Mucosa of rectum (tissue), 2 donors: Measurements from ENCODE around the gene MED27.

ENCODE experiments used
- H3K27ac ChIP-seq, 2 donors: one replicate each; pipeline ENCODE4 v1.7.0; 2013; ENCODE audit warnings: inconsistent platforms in 2 of 2, low read depth in 2 of 2, low read length in 2 of 2
- H3K27me3 ChIP-seq, 2 donors: one replicate each; pipeline ENCODE4 v1.7.0; 2013; ENCODE audit warnings: low read length in 2 of 2; ENCODE audit not compliant: control insufficient read depth in 2 of 2, insufficient read depth in 2 of 2
- H3K36me3 ChIP-seq, 2 donors: one replicate each; pipeline ENCODE4 v1.7.0; 2013; ENCODE audit warnings: low read length in 2 of 2; ENCODE audit not compliant: control insufficient read depth in 2 of 2, insufficient read depth in 2 of 2
- H3K4me1 ChIP-seq, 2 donors: one replicate each; pipeline ENCODE4 v1.7.0; 2013; ENCODE audit warnings: low read length in 2 of 2, mild to moderate bottlenecking in 1 of 2; ENCODE audit not compliant: control insufficient read depth in 2 of 2, insufficient read depth in 2 of 2
- H3K4me3 ChIP-seq, 2 donors: one replicate each; pipeline ENCODE4 v1.7.0; 2013; ENCODE audit warnings: low read length in 2 of 2
- H3K9ac ChIP-seq, 2 donors: one replicate each; pipeline ENCODE4 v1.7.0; 2013; ENCODE audit warnings: low read length in 2 of 2, low read depth in 1 of 2, mild to moderate bottlenecking in 1 of 2
- H3K9me3 ChIP-seq, 2 donors: one replicate each; pipeline ENCODE4 v1.7.0; 2013; ENCODE audit warnings: low read length in 2 of 2; ENCODE audit not compliant: control insufficient read depth in 2 of 2
- donor health status: healthy.
- donor health status: Normal muscosa, but diverticular disease.

The MED27 gene

DNA sequence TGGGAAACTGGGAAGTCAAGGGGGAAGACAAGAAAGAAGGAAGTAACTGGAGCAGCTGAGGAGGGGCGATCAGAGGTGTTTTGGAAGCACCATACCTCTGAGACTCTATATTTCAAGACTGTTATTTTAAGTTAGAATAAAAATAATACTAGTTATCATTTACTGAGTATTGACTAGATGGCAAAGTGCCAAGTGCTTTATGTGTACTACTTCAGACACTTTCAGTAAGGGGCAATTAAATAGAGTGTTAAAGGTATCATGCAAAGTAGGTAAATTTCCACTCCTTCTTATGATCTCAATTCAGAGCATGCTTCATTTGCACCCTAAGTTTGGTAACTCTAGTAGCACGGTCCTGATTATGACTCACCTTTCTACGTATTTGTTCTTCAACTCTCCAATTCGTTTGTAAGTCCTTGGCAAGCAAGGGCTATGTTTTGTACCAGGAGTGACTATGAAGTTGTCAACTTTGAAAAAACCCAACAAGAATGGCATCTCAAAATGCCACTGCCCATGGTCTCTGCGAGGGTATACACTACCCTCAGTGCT is 187.4 kb downstream of the MED27 start:
- no peaks in the 10 kb centered on the region for H3K9me3 ChIP-seq
- H3K4me1 ChIP-seq, result no peaks in the 10 kb centered on the region
- no peaks in the 10 kb centered on the region for H3K27me3 ChIP-seq
- no peak overlapping the region for H3K4me3 ChIP-seq
- no peak overlapping the region for H3K27ac ChIP-seq
- H3K36me3 ChIP-seq, result peaks cover 2 to 12% of the 10 kb centered on the region in 2 donors
- H3K9ac ChIP-seq, result no peak overlapping the region

- no peaks in the 10 kb centered on the region for H3K4me1 ChIP-seq
- no peak overlapping the region for H3K27ac ChIP-seq
- H3K36me3 ChIP-seq, result peaks cover 2 to 12% of the 10 kb centered on the region in 2 donors
- no peaks in the 10 kb centered on the region for H3K27me3 ChIP-seq
- no peaks in the 10 kb centered on the region for H3K9me3 ChIP-seq
- no peak overlapping the region for H3K4me3 ChIP-seq
- no peak overlapping the region for H3K9ac ChIP-seq
Observed at GRCh38 chr9:131891598-131891997, 188.1 kb downstream of the MED27 start.

DNA sequence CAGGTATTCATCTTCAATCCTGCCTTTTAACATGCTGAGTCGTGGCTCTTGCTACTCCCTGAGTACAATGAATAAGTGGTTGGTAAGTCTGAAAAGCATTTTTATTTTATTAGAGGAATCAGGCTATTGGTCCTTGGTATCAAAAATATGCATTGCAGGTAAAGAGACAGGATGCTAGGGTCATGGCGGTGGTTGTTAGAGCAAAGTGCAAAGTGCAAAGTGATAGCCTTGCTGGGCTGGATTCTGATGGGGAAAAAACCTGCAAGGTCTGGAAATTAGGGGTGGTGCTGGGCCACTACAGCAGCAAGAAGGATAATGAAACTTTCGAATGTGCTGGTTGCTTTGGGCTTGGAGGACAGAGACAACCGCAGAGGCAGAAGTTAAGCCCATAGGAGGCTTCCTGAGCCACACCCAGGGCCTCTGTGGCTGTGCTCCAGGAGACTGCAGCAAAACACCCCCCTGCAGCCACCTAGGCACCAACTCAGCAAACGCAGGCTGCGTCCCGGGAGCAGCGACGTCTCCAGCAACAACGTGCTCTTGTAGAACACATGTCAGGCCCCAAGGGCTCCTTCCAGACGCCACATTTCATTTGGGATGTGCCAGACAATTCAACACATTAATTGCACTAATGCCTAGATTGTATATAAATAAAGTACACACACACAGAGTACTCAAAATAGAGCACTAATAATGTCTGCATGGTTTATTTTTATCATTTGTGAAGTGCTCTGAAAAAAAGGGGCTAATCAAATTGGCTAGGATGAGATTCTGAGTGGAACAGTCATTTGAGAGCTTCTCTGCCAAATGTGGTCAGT is 190.0 kb downstream of the MED27 start:
- Histone ChIP-seq H3K27me3 (no peaks in the 10 kb centered on the region), H3K36me3 (peaks cover 2 to 12% of the 10 kb centered on the region in 2 donors), H3K4me3 (no peak overlapping the region), H3K9me3 (no peaks in the 10 kb centered on the region), H3K4me1 (no peaks in the 10 kb centered on the region), H3K9ac (no peak overlapping the region), H3K27ac (no peak overlapping the region)

GRCh38 chr9:131888923-131889322 is 190.7 kb downstream of the MED27 start:
- no peak overlapping the region for H3K4me3 ChIP-seq
- no peak overlapping the region for H3K9ac ChIP-seq
- no peak overlapping the region for H3K27ac ChIP-seq
- peaks cover 2 to 12% of the 10 kb centered on the region in 2 donors for H3K36me3 ChIP-seq
- H3K9me3 ChIP-seq, result no peaks in the 10 kb centered on the region
- no peaks in the 10 kb centered on the region for H3K4me1 ChIP-seq
- no peaks in the 10 kb centered on the region for H3K27me3 ChIP-seq

- Histone ChIP-seq H3K4me3 (no peak overlapping the region), H3K9ac (no peak overlapping the region), H3K27me3 (no peaks in the 10 kb centered on the region), H3K27ac (no peak overlapping the region), H3K36me3 (peaks cover 0 to 5% of the 10 kb centered on the region in 2 donors), H3K4me1 (no peaks in the 10 kb centered on the region), H3K9me3 (no peaks in the 10 kb centered on the region)
Observed at GRCh38 chr9:131887680-131888079, 192.0 kb downstream of the MED27 start.

DNA sequence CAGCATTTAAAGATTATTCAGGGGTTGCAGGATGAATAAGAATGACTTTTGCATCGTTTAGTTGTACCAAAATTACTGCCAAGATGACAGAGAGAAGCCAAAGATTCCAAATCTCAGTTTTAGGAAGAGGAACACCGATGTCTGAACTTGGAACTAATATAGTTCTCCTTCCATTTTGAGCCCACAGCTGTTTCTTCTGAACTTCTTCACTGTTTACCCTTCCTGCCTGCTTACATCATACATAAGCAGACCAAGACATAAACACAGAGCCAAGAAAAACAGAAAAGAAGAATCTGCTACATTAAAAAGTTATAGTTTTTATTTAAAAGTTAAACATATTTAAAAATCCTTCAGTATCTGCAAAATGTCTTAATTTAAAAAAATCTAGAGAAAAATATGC is 192.8 kb downstream of the MED27 start:
- H3K27ac ChIP-seq, result no peak overlapping the region
- H3K4me3 ChIP-seq, result no peak overlapping the region
- H3K4me1 ChIP-seq, result no peaks in the 10 kb centered on the region
- H3K27me3 ChIP-seq, result no peaks in the 10 kb centered on the region
- H3K36me3 ChIP-seq, result no peaks in the 10 kb centered on the region
- no peak overlapping the region for H3K9ac ChIP-seq
- no peaks in the 10 kb centered on the region for H3K9me3 ChIP-seq

- Histone ChIP-seq H3K27ac (no peak overlapping the region), H3K36me3 (no peaks in the 10 kb centered on the region)
Observed at GRCh38 chr9:131885144-131885609, 194.5 kb downstream of the MED27 start.

DNA sequence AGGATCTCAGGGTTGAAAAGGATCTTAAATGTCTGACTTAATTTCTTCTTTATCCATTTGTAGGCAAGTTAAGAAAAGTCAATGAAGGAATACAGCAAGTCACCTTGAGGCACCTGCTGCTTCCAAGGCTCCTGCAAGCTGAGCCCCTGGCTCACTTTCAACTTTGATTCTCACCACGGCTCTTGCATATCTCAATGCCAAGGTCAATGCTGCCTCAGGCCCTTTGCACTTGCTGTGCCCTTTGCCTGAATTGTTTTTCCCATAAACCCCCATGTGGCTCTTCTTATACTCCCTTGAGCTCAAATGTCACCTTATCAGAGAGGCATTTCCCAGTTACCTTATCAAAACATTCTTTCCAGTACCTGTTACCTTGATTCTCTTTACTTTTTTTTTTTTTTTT is 195.4 kb downstream of the MED27 start:
- Histone ChIP-seq H3K9me3 (no peaks in the 10 kb centered on the region), H3K27me3 (no peaks in the 10 kb centered on the region), H3K4me1 (no peaks in the 10 kb centered on the region), H3K36me3 (peaks cover 0 to 3% of the 10 kb centered on the region in 2 donors), H3K9ac (no peak overlapping the region), H3K4me3 (no peak overlapping the region), H3K27ac (no peak overlapping the region)

More at GRCh38 chr9:131885144-131885609, 194.5 kb downstream of the MED27 start:
- Histone ChIP-seq H3K4me1 (no peaks in the 10 kb centered on the region), H3K9me3 (no peaks in the 10 kb centered on the region), H3K9ac (no peak overlapping the region), H3K4me3 (no peak overlapping the region), H3K27me3 (no peaks in the 10 kb centered on the region)

DNA sequence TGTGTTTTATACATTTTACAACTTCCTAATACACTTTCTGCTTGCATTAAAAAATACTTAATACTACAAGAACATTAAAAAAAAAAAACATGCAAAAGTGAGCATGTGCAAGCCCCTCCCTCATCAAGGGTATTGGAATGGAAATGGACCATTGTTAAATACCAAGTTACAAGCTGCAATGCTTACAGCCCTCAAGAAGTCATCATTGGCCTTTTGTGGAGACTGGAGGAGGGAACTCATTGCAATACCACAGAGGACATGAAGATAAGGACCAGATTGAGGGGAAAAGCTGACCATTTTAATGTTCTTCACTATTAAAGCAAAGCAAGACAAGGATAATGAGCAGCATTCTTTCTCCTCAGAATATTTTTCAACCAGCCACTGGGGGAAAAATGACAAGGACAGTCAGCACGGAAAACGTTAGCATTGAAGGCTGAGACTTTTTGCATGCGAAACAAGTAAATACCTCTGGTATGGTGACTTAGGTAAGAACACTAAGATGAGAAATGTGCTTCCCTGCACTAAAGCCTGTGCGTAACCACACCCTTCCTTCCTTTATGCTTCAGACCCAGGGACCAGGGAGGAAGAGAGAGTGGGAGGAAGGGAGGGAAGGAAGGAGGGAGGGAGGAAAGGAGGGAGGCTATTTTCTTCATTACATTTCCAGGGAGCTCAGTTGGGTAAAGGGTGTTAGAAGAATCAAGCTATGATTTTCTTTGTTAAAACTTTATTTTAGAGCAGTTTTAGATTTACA is 198.7 kb downstream of the MED27 start:
- Histone ChIP-seq H3K27ac (no peak overlapping the region), H3K4me1 (no peaks in the 10 kb centered on the region), H3K9me3 (no peaks in the 10 kb centered on the region), H3K4me3 (no peak overlapping the region), H3K36me3 (peaks cover 0 to 3% of the 10 kb centered on the region in 2 donors), H3K27me3 (no peaks in the 10 kb centered on the region), H3K9ac (no peak overlapping the region)

GRCh38 chr9:131879911-131880290 is 199.8 kb downstream of the MED27 start:
- no peak overlapping the region for H3K27ac ChIP-seq
- no peaks in the 10 kb centered on the region for H3K9me3 ChIP-seq
- peaks cover 0 to 3% of the 10 kb centered on the region in 2 donors for H3K36me3 ChIP-seq
- H3K4me3 ChIP-seq, result no peak overlapping the region
- H3K9ac ChIP-seq, result no peak overlapping the region
- no peaks in the 10 kb centered on the region for H3K4me1 ChIP-seq
- no peaks in the 10 kb centered on the region for H3K27me3 ChIP-seq
